Suprapubic skin (tissue), 4 donors: ENCODE results near the gene SARM1. TPM values are rescaled to one million over a fixed set of nuclear protein-coding genes. Genes with fewer than 3 reads are reported as not detected.

ENCODE experiments used
- DNase-seq, 2 donors: peaks; one replicate each; pipeline ENCODE4 v3.0.0-alpha.2; 2019; ENCODE audit warnings: low spot score in 2 of 2
- H3K27ac ChIP-seq: fragments of 200-600 bp; sonication (generic); one replicate; pipeline ENCODE4 v1.5.1; 2019
- H3K27me3 ChIP-seq: fragments of 200-600 bp; sonication (generic); one replicate; pipeline ENCODE4 v1.5.1; 2019
- H3K36me3 ChIP-seq: fragments of 200-600 bp; sonication (generic); one replicate; pipeline ENCODE4 v1.5.1; 2019
- H3K4me1 ChIP-seq: fragments of 200-600 bp; sonication (generic); one replicate; pipeline ENCODE4 v1.5.1; 2019
- H3K4me3 ChIP-seq: fragments of 200-600 bp; sonication (generic); one replicate; pipeline ENCODE4 v1.5.1; 2019; ENCODE audit warnings: mild to moderate bottlenecking
- H3K9me3 ChIP-seq: fragments of 200-600 bp; sonication (generic); one replicate; pipeline ENCODE4 v1.5.1; 2019
- CTCF ChIP-seq, 2 donors: fragments of 200-600 bp in 1 of 2; fragments of 450-650 bp in 1 of 2; sonication (generic) in 1 of 2; IDR thresholded peaks; one replicate each; pipeline ENCODE4 v1.5.1; 2016 to 2019; ENCODE audit warnings: antibody characterized with exemption in 2 of 2, mild to moderate bottlenecking in 1 of 2, moderate library complexity in 1 of 2
- EP300 ChIP-seq: sonication (generic); formaldehyde crosslinking; IDR thresholded peaks from one replicate; pipeline ENCODE4 v1.6.1; 2017; ENCODE audit warnings: antibody characterized with exemption
- POLR2A ChIP-seq, 2 donors: fragments of 450-650 bp; IDR thresholded peaks; one replicate each; pipeline ENCODE4 v1.6.1; 2017; ENCODE audit warnings: antibody characterized with exemption in 2 of 2, mild to moderate bottlenecking in 2 of 2, moderate library complexity in 2 of 2
- POLR2AphosphoS5 ChIP-seq, 3 donors: sonication (generic); formaldehyde crosslinking; IDR thresholded peaks; one replicate each; pipeline ENCODE4 v1.6.1; 2017; ENCODE audit warnings: antibody characterized with exemption in 3 of 3
- WGBS: methylation state at CpG from one replicate; pipeline ENCODE4 v1.1.5; 2018; 5-methylcytosine and 5-hydroxymethylcytosine counted together
- total RNA-seq, 4 donors: library from RNA; depleted of rRNA; stranded (reverse); fragments of >200 nt; gene quantifications; one replicate each; pipeline ENCODE4 v1.1.0, GENCODE V29; 2016

Gene SARM1
- total RNA-seq, 4 donors from 2014 or later: 4.0 to 17.7 (median 11.6) TPM

GRCh38 chr17:28364665-28365363, 6.7 kb upstream of the SARM1 start, which contains the start of gene SEBOX:
Gene SEBOX (minus strand): TSS chr17:28365199. CDS start chr17:28365151, 48 bp downstream.
- no peak within 1 kb of the TSS for H3K27ac ChIP-seq
- H3K36me3 ChIP-seq: peaks cover 53% of the 10 kb centered on the region
- H3K4me3 ChIP-seq: no peak within 1 kb of the TSS
- H3K4me1 ChIP-seq: no peaks in the 10 kb centered on the region
- H3K27me3 ChIP-seq: no peaks in the 10 kb centered on the region
- 94% methylated on average over 12 of the region's 13 CpGs for WGBS
- TF ChIP-seq CTCF (IDR thresholded peaks at IDR 0.05) (no peak), EP300 (no peak), POLR2AphosphoS5 (IDR thresholded peaks at IDR 0.05) (no peak), POLR2A (IDR thresholded peaks at IDR 0.05) (no peak)
- no peaks in the 10 kb centered on the region for H3K9me3 ChIP-seq
- no peak for DNase-seq

GRCh38 chr17:28365487-28365886, 6.0 kb upstream of the SARM1 start:
- TF ChIP-seq CTCF (IDR thresholded peaks at IDR 0.05): no peak
- TF ChIP-seq EP300: no peak
- no peak for TF ChIP-seq POLR2AphosphoS5 (IDR thresholded peaks at IDR 0.05)
- TF ChIP-seq POLR2A (IDR thresholded peaks at IDR 0.05): no peak
- Histone ChIP-seq H3K4me3 (no peak overlapping the region), H3K36me3 (peaks cover 46% of the 10 kb centered on the region), H3K9me3 (no peaks in the 10 kb centered on the region), H3K27ac (no peak overlapping the region), H3K4me1 (peaks cover 4% of the 10 kb centered on the region), H3K27me3 (no peaks in the 10 kb centered on the region)
- no peak for DNase-seq
- 81% methylated on average over 3 of the region's 3 CpGs for WGBS

DNA sequence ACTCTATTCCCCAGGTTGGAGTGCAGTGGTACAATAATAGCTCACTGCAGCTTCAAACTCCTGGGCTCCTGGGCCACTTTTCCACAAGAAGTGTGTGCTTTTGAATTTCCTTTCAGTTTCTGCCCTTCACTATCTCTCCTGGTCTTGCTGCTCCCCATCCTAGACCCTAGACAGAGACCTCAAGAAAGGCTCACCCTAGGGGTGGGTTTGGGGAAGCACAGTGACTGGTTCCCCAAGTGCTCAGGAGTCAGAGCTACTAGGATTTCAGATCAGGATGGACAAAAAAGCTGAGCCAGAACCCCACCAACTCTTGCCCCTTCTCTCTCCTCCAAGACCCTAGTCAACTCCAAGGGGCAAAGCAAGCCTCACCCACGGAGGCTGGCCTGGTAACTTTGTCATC, 4.9 kb upstream of the SARM1 start:
- DNase-seq: no peak
- H3K4me3 ChIP-seq: no peak overlapping the region
- no peaks in the 10 kb centered on the region for H3K27me3 ChIP-seq
- WGBS: no CpG with 5 or more reads among the region's 1 CpG
- no peak overlapping the region for H3K27ac ChIP-seq
- peaks cover 35% of the 10 kb centered on the region for H3K36me3 ChIP-seq
- peaks cover 14% of the 10 kb centered on the region for H3K4me1 ChIP-seq
- TF ChIP-seq CTCF (IDR thresholded peaks at IDR 0.05) (no peak), POLR2AphosphoS5 (IDR thresholded peaks at IDR 0.05) (no peak), POLR2A (IDR thresholded peaks at IDR 0.05) (no peak), EP300 (no peak)
- H3K9me3 ChIP-seq: no peaks in the 10 kb centered on the region

GRCh38 chr17:28367641-28368305, 3.7 kb upstream of the SARM1 start:
- H3K9me3 ChIP-seq: no peaks in the 10 kb centered on the region
- H3K27ac ChIP-seq: no peak overlapping the region
- DNase-seq: no peak
- peaks cover 23% of the 10 kb centered on the region for H3K36me3 ChIP-seq
- H3K4me1 ChIP-seq: peaks cover 26% of the 10 kb centered on the region
- no peak overlapping the region for H3K4me3 ChIP-seq
- H3K27me3 ChIP-seq: no peaks in the 10 kb centered on the region
- no peak for TF ChIP-seq POLR2A (IDR thresholded peaks at IDR 0.05)
- no peak for TF ChIP-seq EP300
- no peak for TF ChIP-seq CTCF (IDR thresholded peaks at IDR 0.05)
- TF ChIP-seq POLR2AphosphoS5 (IDR thresholded peaks at IDR 0.05): no peak
- 82% methylated on average over 10 of the region's 21 CpGs for WGBS

GRCh38 chr17:28368306-28368831, 3.1 kb upstream of the SARM1 start:
- 100% methylated on average over 4 of the region's 5 CpGs for WGBS
- no peaks in the 10 kb centered on the region for H3K9me3 ChIP-seq
- TF ChIP-seq POLR2A (IDR thresholded peaks at IDR 0.05) (no peak), POLR2AphosphoS5 (IDR thresholded peaks at IDR 0.05) (no peak), EP300 (no peak), CTCF (IDR thresholded peaks at IDR 0.05) (no peak)

More at GRCh38 chr17:28368306-28368831, 3.1 kb upstream of the SARM1 start:
- Histone ChIP-seq H3K27ac (no peak overlapping the region), H3K27me3 (no peaks in the 10 kb centered on the region), H3K4me3 (no peak overlapping the region), H3K4me1 (peaks cover 30% of the 10 kb centered on the region), H3K36me3 (peaks cover 17% of the 10 kb centered on the region)
- no peak for DNase-seq
